GM19467 (cell line): ENCODE results near the gene MAP3K13.

Source experiments
- ATAC-seq: cut with Tn5 transposase; IDR thresholded peaks from one replicate; pipeline ENCODE4 v1.9.1; 2021; ENCODE audit warnings: mild to moderate bottlenecking, moderate library complexity; ENCODE audit not compliant: unreplicated experiment

MAP3K13 gene

DNA sequence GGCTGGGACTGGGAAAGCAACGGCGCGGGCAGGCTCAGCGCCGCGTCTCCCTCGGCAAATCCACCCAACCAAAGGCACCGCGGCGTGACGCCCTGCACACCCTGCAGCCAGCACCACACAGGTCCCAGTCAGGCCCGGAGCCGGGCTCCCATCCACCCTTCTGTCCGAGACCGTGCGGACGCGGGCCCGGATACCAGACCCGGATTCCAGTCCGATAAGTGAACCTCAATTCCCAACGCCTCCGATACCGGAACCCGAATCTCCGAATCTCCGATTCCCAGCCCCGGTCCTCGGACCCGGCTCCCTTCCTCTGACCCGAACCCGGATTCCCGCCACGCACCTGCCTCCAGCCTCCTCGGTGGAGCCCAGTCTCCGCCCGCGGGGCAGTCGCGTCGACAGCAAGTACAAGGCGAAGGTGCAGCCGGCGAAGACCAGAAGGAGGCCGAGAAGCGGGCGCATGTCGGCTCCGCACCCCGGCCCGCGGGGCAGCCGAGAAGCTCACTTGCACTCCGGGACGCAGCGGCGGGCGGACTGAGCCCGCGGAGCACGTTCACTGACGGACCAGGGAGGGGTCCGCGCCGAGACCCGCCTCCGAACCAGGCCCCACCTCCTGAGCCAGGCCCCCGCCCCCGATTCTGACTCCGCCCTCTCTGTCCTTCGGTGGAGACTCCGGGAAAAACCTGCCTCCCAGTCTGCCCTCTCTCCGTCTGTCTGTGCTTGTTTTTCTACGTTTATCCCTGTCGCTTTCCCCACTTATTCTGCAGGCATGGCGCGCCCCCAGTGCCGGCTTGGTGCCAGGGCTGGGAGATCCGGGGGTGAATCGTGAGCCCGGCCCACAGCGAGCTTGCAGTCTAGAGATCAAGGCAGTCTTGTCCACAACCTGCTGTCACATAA lies 135.8 kb downstream of the MAP3K13 start, which contains the start of gene TMEM41A:
TMEM41A (minus strand) TSS at position 533 of the 894 bp plus-strand sequence; CDS start at position 459, 74 bp downstream.
- peak; percentile 98 for ATAC-seq

DNA sequence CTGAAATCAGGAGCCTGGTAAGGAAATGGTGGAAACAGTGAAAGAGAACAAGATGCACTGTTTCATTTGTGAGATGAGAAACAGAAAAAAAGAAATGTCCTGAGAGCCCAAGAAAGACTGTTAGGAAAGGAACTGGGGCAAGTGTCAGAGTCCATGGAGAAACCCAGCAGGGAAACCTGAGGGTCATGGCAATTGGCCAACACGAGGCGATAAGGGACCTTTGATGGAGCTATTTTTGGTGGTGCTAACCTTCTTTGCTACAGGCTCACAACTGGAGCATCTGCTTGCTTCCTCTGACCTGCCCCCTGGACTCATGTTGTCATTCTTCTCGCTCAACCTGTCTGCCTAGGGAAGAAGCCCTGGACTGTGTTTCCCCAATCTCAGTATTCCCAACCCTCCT lies 140.1 kb downstream of the MAP3K13 start:
- ATAC-seq = no peak

DNA sequence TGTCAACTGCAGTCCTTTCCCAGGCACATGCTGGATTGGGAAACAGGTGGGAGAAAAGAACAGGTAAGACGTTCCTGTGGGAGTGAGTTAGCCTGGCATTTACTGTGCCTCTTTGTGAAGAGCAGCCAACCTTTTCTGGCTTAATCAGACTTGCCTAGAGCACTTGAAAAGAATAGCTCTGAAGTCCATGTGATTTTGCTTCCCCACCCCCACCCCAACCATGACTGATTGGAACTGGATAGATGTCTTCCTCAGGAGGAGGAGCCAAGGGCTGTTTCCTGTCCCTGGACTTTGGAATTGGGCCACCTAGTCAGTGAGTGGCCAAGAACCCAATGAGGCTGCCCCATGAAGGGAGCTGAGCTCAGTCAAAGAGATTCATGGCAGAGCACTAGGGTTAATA lies 140.6 kb downstream of the MAP3K13 start:
- no peak for ATAC-seq

DNA sequence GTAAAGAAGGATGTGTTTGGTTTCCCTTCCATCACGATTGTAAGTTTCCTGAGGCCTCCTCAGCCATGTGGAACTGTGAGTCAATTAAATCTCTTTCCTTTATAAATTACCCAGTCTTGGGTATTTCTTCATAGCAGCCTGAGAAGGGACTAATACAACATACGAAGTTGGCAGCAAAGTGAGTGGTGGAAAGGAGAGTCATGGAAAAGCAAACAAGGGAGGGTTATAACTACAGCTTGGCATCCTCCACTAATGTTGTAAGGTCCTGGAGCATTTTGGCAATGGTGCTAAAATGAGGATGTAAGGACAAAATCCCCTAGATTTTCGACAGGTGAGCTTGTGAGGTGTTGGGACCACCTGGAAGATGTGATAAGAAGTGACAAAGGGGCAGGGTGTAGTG lies 141.7 kb downstream of the MAP3K13 start:
- no peak for ATAC-seq

DNA sequence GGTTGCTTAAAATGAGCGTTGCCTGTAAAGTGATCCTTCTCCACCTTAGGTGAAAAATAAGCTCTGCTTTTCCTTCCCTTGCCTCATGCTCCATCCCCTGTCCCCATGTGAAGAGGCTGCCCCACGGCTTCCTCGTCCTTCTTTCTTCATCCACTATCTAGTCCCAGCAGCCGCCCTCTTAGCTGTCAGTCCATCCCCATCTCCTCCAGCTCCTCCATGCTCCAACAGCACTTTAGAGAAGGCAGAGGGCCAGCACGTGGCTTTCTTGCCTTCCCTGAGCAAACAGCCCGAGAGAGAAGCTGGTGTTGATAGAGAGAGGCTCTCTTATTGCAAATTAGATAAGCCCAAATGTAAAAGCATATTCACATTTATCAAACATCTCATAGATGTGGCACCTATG lies 144.9 kb downstream of the MAP3K13 start:
- no peak for ATAC-seq

DNA sequence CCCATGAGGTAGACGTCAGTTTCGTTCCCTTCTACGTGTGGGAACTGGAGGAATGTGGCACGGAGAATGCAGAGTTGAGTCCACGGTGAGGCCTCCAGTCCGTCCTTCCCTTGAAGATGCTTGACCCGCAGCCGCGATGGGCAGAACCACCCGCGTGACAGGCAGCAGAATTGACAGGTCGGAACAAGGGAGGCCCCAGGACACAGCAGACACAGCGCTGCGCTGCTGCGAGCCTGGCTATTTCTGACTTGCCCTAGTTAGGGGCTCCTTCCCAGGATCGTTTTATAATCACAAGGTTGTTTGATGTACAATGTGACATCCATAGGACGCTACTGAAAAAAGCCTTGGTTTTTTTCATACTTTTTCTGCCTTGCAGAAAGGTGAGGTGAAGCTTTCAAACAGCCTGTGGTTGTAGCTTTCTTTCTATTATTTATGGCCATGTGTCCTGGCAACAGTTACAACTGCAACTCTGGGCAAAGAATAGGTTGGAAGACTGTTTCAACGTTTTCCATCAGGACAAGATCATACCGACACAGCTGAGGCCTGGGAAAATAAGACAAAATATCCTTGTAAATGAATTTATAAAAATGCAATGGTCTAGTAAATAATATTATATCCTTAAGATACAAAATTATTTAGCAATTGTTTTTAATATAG lies 145.5 kb downstream of the MAP3K13 start:
- ATAC-seq = no peak

DNA sequence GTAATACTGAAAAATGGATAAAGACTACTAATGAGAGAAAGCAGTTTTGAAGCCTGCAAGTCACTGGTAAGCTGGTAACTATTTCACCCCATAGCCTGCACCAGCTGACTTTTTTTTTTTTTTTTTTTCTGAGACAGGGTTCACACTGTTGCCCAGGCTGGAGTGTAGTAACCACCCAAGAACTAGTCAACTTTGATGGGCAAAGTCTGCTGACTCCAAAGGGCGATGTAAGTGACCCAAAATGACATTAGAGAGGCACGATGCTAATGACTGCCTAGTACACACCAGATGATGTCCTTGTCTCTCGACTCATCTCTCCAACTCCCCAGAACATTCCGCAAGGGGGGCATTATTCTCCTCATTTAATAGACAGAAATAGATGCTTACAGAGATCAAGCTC lies 148.8 kb downstream of the MAP3K13 start:
- ATAC-seq = no peak

DNA sequence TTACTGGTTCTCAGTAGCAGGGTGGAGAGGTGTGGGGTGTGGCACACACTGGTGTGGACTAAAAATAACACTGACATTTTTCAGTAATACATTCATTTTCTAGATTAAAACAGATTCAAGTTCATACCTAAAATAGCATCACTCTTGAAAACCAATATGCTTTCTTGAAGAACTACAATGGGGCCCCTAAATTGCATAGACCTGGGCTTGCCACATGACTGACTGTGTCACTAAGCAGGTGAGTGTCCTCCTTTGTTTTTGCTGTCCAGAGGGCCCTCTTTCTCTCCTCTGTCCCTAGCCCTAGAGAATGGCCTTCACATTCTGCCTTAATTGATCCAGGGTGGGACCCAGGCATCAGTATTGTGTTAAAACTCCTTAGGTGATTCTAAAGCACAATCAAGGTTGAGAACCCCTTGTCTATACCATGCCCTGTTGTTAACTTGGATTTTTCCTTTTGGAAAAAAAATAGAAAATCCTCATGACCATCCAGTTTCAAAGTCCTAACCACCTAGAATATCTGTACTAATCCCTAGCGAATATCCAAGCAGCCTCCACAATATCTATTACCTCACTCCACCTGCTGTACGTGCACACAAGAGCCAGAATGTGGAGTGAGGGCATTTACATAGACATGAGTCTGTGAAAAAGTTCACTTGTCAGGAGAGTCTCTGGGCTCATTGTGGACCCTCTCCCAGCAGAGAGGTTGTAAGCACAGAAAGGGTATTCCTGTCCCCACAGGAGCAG lies 154.6 kb downstream of the MAP3K13 start:
- ATAC-seq = no peak

DNA sequence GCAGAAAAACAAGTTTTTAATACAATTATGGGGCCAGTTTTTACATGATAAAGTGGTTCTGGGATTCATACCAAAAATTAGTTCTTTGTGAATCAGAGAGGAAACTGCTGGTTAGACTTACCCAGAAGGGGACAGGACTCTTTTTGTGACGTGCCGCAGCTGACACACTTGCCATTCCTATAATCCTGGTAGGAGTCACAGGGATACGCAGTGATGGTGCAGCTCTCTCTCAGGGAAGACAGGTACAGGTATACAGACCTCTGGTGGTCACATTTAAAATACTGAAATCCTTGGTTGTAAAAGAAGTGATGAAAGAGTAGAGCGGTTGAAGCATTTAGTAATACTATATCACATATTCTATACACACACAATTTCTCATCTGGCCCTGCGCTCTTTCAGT lies 156.1 kb downstream of the MAP3K13 start:
- ATAC-seq = no peak

DNA sequence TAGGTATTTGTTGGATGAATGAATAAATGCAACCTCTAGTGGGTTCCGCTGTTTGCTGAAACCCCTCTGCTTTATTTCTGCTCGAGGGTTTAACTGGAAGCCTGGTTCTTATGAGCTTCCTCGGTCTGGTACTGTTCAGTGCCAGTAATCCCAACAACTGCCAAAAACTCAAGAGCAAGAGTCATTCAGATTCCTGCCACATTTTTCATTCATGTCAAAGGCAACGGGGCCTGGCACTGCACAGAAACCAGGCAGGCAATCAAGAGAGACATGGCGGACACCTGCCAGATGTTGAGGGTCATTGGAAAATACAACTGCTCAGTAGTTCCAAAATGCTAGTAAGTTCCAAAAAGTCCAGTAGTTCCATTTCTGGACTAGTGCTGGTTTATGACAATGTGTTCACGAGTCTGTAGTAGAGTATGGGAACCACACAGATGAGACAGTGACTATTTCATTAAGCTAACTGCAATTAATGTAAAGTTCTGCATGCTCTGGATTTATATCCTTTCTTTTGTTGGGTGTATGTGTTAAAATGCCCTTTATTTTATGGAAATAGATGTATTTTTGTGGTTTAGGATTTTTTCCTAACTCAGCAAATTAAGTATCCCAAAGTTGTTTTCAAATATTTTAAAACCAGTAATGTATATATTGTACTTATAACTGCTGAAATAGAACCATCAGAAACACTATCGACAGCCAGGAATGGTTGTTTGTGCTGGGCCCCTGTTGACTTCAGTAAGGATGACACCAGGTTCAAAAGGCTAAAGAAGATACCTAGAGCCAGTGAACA lies 158.6 kb downstream of the MAP3K13 start:
- no peak for ATAC-seq

DNA sequence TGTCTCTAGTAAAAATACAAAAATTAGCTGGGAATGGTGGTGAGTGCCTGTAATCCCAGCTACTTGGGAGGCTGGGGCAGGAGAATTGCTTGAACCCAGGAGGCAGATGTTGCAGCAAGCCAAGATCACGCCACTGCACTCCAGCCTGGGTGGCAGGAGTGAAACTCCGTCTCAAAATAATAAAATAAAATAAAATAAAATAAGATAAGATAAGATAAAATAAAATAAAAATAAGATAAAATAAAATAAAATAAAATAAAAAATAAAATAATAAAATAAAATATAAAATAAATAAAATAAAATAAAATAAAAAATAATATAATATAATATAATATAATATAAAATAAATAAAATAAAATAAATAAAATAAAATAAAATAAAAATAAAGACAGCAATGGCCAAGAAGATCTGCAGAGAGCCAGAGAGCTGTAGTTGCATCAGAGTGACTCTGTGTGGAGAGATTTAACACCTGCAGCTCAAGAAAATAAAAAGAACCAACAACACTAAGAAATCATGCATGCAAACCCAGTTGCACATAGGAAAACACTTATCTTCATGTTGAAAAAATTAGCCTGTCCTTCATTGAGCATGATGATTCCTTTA lies 163.5 kb downstream of the MAP3K13 start:
- no peak for ATAC-seq

DNA sequence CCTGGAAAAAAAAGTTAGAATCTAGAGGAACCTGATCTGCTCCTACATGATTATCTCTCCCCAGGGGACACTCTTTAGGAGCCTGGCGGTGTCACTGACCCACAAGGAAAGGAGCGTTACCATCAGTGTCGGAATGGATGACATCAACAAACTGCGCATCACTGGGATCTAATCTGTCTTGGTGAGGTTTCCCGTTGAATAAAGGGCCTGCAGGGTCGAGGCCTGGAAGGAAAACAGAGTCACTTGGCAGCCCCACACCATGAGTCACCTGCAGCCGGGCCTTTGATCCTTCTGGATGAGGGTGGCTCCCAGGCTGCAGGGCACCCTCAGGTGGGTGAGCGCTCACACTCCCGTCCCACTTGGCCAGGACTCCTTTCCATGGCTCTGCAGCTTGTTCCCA lies 164.4 kb downstream of the MAP3K13 start:
- ATAC-seq = no peak

DNA sequence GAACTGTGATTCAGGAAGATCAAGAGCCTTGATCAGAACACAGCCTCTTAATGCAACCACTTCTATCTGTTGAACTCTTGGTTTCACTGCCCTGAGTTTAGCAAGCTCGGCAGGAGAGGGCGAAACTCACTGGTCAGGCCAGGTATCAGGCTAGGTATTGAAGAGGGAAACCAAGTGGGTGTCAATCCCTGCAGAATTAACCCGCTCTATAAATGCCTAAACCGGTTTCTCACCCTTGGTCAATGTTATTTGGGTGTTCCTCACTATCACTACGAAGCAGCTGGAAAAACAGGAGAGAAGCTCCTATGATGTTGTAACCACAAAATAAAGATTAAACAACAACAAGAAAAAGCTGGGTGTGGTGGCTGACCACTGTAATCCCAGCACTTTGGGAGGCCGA lies 165.6 kb downstream of the MAP3K13 start:
- ATAC-seq = no peak

DNA sequence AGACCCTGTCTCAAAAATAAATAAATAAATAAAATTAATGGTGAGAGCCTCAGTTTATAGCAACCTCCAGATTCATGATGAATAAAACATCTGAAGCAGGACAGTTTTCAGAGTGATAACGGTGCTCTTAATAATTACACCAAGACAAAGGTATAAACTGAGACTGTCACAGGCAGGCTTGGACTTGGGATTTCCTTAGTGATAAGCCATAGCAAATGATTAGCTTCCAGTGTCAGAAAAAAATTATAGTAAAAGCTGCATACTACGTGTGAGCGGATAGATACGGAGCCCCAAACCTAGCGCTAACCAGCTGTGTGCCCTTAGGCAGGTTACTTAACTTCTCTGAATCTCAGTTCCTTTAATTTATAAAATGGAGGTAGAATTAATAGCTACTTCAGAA lies 167.9 kb downstream of the MAP3K13 start:
- ATAC-seq = no peak

DNA sequence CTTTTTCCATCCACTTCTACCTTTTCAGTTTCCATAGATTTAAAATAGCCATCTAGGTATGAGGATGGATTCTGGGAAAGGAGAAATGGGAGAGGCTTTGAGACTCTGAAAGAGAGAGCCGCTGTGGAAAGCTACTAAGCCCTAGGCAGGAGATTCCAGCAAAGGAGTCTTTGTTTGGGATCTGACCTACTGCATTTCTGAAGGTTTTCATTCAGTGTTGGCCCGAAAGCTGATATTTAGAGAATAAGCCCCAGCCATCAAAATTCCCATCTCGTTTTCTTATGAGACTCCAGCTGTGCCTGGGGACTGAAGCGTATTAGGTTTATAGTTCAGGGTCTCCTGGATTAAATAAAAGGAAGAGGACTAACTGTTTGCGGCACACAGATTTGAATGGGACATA lies 170.0 kb downstream of the MAP3K13 start:
- ATAC-seq = no peak

DNA sequence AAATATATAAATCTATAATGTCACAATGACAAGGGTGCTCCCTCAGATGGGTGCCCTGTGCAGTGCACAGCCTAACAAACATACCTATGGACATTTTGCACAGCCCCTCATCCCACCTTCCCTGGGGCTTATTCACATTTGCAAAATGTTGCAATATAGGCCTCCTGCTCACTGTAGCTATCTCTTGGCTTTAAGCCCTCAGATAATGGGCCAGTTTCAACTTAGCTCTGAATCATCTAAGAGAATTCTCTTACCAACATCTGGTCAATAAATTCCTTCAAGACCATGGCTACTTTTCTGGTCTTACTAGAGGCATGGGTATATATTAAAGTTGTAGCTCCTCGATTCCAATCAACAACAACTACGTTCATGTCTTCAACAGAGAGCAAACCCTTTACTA lies 171.6 kb downstream of the MAP3K13 start:
- ATAC-seq = no peak

DNA sequence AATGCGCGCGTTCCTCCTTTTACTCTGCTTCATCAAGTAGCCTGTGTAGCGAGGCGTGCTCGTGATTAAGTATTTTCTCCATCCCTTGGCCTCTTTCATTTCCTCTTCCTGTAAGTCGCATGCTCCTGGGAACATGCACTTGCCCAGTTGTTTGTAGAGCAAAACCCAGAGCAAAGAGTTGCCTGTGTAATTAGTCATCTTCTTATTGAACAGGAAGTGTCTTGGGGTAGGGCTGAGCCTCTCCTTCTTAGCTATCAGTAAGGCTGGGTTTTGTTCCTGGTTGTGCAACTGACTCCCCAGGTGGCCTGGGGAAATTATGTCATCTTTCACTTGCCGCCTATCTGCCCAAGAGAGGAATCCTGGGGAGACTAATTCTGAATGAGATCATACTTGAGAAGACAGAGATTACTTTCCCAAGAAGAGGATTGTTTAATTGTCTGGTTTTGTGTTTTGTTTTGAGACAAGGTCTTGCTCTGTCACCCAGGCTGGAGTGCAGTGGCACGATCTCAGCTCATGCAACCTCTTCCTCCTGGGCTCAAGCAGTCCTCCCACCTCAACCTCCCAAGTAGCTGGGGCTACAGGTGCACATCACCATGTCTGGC lies 174.5 kb downstream of the MAP3K13 start:
- ATAC-seq = peak; percentile 98
